ENCODE data around the gene RGS12. TPM values are rescaled to one million over a fixed set of nuclear protein-coding genes. Genes with fewer than 3 reads are reported as not detected.

The RGS12 gene
- total and polyA plus RNA-seq, 2 of the 8 experiments (the other 6 are each of a cell fraction or from before 2014, with no cell fraction given): 6.0 to 16.4 TPM

DNA sequence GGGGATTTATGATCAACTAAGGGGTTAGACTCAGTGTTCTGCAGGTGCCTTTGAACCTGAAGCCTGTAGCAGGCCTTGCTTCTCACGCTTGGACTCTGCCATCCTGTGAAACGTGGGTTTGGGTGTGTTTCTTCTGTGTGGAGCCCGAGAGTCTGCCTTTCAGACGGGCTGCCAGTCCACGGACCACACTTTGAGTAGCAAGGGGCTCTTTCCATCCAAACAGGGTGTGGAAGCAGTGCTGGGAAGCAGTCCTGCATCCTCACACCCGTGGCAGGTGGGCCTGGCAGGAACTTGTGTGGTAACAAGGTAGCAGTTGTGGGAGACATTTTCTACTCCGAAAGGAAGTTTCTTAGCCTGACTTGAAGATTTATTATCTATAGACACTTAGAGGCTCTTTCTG is 22.7 kb downstream of the RGS12 start:
- peaks cover 0 to 3% (median 0%) of the 10 kb centered on the region in 4 experiments; a peak in 1 of 7 replicates for H3K4me1 ChIP-seq (replicated peaks in 1 of 4; ENCODE audit: control insufficient read depth in 3 of 4, insufficient read depth in 4 of 4, low read length in 3 of 4)
- no peak overlapping the region for H3K18ac ChIP-seq (ENCODE audit: extremely low read depth, low read length)
- H3K36me3 ChIP-seq (ENCODE audit: control insufficient read depth in 2 of 4, insufficient read depth in 4 of 4, low read length in 3 of 4): no peaks in the 10 kb centered on the region; a peak in 1 of 8 replicates
- no peak overlapping the region for H3K56ac ChIP-seq (replicated peaks; ENCODE audit: insufficient read length, low read depth, low read length)
- H2AFZ ChIP-seq (ENCODE audit: low read length): no peak overlapping the region
- H3K4ac ChIP-seq (replicated peaks; ENCODE audit: insufficient read length, low read depth, low read length): no peak overlapping the region
- H3K9me3 ChIP-seq (ENCODE audit: insufficient read depth in 2 of 2, low read depth in 1 of 2, low read length in 1 of 2): no peaks in the 10 kb centered on the region
- peaks cover 9% of the 10 kb centered on the region for H3K79me1 ChIP-seq (ENCODE audit: low read depth, low read length)
- H3K4me3 ChIP-seq (ENCODE audit: extremely low read depth in 1 of 4, insufficient read depth in 2 of 4, low read depth in 3 of 4, low read length in 4 of 4): no peak overlapping the region
- H3K27me3 ChIP-seq (replicated peaks in 1 of 4; ENCODE audit: control insufficient read depth in 3 of 4, extremely low read depth in 1 of 4, insufficient read depth in 3 of 4, low read length in 3 of 4): no peaks in the 10 kb centered on the region
- H4K8ac ChIP-seq (ENCODE audit: extremely low read depth, insufficient read depth, low read length): peak overlapping the region; percentile 72; the same call in 1 of the 2 replicates
- no peak overlapping the region for H2BK12ac ChIP-seq (ENCODE audit: low read depth, low read length)
- H3K9ac ChIP-seq (replicated peaks in 1 of 4; ENCODE audit: extremely low read depth in 1 of 4, low read depth in 3 of 4, low read length in 3 of 4): no peak overlapping the region
- FAIRE-seq: no peak
- H3K4me2 ChIP-seq (ENCODE audit: insufficient read depth in 1 of 2, low read depth in 2 of 2, low read length in 2 of 2): no peak overlapping the region
- CTCF ChIA-PET (ENCODE audit: partially characterized antibody): interaction anchor here (1.2 to 11.1 kb wide), 5 partner anchors 9 to 114 kb away, joined by 3 to 124 read pairs (median 3); no protein-coding TSS in a partner anchor
- H4K91ac ChIP-seq (replicated peaks; ENCODE audit: insufficient read length, low read length): no peak overlapping the region
- H3K27ac ChIP-seq (ENCODE audit: low read depth, low read length): no peak overlapping the region
- H4K20me1 ChIP-seq (replicated peaks in 1 of 2; ENCODE audit: control insufficient read depth in 1 of 2, insufficient read depth in 2 of 2, low read length in 2 of 2): peaks cover 6 to 9% of the 10 kb centered on the region in 2 experiments
- no peak overlapping the region for H2AK5ac ChIP-seq (ENCODE audit: low read depth, low read length)
- no peak for DNase-seq (ENCODE audit: low read depth in 1 of 2, low spot score in 2 of 2)
- H3K79me2 ChIP-seq (ENCODE audit: control insufficient read depth in 1 of 2, insufficient read depth in 2 of 2, low read length in 2 of 2): no peaks in the 10 kb centered on the region
- no peak overlapping the region for H2BK5ac ChIP-seq (ENCODE audit: low read depth, low read length)
- H3K14ac ChIP-seq (ENCODE audit: insufficient read length): no peak overlapping the region
- TF ChIP-seq KDM4A (IDR thresholded peaks at IDR 0.05; ENCODE audit: low read depth, low read length, severe bottlenecking) (no peak), HDAC2 (IDR thresholded peaks at IDR 0.05; ENCODE audit: borderline replicate concordance in 1 of 2, low read depth in 2 of 2, low read length in 2 of 2) (no peak), SIN3A (conservative IDR thresholded peaks at IDR 0.05 in 1 of 2, IDR thresholded peaks at IDR 0.05 in 1 of 2; ENCODE audit: low read depth in 1 of 2, low read length in 2 of 2) (no peak), BACH1 (IDR thresholded peaks at IDR 0.05; ENCODE audit: low read length) (no peak), CHD1 (IDR thresholded peaks at IDR 0.05; ENCODE audit: low read depth, low read length) (no peak)
- no peak overlapping the region for H2BK20ac ChIP-seq (ENCODE audit: low read length)
- 77% methylated on average over 6 of the region's 7 CpGs; no CpG with 5 or more reads in 1 of the 2 experiments for WGBS, 2 experiments (ENCODE audit: extremely low coverage in 1 of 2, insufficient coverage in 1 of 2, insufficient read length in 1 of 2, insufficient replicate concordance in 2 of 2, low coverage in 1 of 2, low lambda C conversion rate in 2 of 2, missing lambda C conversion rate in 1 of 2)
- no peak overlapping the region for H2BK15ac ChIP-seq (ENCODE audit: low read length)
- H2BK120ac ChIP-seq (replicated peaks; ENCODE audit: low read depth, low read length): no peak overlapping the region
- POLR2A ChIA-PET (ENCODE audit: partially characterized antibody): no interaction called here
- no peaks in the 10 kb centered on the region for H3K23me2 ChIP-seq (ENCODE audit: low read depth, low read length)
- H4K5ac ChIP-seq (ENCODE audit: insufficient read length, low read depth, low read length): no peak overlapping the region
- H3K23ac ChIP-seq (ENCODE audit: insufficient read length): no peak overlapping the region

Data from H1 (cell line).